GM18907 (cell line): ENCODE measurements around the gene SEC24D.

Source experiments
- ATAC-seq: cut with Tn5 transposase; IDR thresholded peaks from one replicate; pipeline ENCODE4 v1.9.1; 2021; ENCODE audit warnings: mild to moderate bottlenecking, moderate library complexity; ENCODE audit not compliant: unreplicated experiment

SEC24D gene

GRCh38 chr4:118723369-118723768 is 112.6 kb downstream of the SEC24D start:
- ATAC-seq = no peak

- no peak for ATAC-seq
These were observed 114.2 kb downstream of the SEC24D start for GRCh38 chr4:118721752-118722151.

GRCh38 chr4:118718511-118719170 is 117.3 kb downstream of the SEC24D start:
- ATAC-seq = no peak

- ATAC-seq = no peak
These were observed 119.6 kb downstream of the SEC24D start for GRCh38 chr4:118716304-118716703.

GRCh38 chr4:118714682-118715081 is 121.2 kb downstream of the SEC24D start:
- ATAC-seq = no peak

- peak; percentile 56 for ATAC-seq
These were observed 123.1 kb downstream of the SEC24D start for GRCh38 chr4:118712872-118713271.

- no peak for ATAC-seq
These were observed 124.9 kb downstream of the SEC24D start for GRCh38 chr4:118711052-118711451.

- no peak for ATAC-seq
These were observed 132.8 kb downstream of the SEC24D start for GRCh38 chr4:118703118-118703517.

- peak; percentile 100 for ATAC-seq
These were observed 150.8 kb downstream of the SEC24D start, which contains the start of gene METTL14 for GRCh38 chr4:118684873-118685811. Gene METTL14, plus strand, starts transcription at chr4:118685392. Its CDS starts 143 bp downstream, at chr4:118685535.

GRCh38 chr4:118683513-118683912 is 152.4 kb downstream of the SEC24D start:
- no peak for ATAC-seq

GRCh38 chr4:118682928-118683327 is 153.0 kb downstream of the SEC24D start:
- no peak for ATAC-seq

GRCh38 chr4:118680808-118681207 is 155.1 kb downstream of the SEC24D start:
- ATAC-seq = no peak

GRCh38 chr4:118676128-118676527 is 159.8 kb downstream of the SEC24D start:
- no peak for ATAC-seq
